ENCODE measurements around the gene TSFM. TPM values are rescaled to one million over a fixed set of nuclear protein-coding genes. Genes with fewer than 3 reads are reported as not detected.
A peak's percentile ranks its signal among the peaks of the same experiment; 100 is the strongest.

Gene TSFM
- total RNA-seq, 1 experiment from 2014 or later = 53.2 TPM

DNA sequence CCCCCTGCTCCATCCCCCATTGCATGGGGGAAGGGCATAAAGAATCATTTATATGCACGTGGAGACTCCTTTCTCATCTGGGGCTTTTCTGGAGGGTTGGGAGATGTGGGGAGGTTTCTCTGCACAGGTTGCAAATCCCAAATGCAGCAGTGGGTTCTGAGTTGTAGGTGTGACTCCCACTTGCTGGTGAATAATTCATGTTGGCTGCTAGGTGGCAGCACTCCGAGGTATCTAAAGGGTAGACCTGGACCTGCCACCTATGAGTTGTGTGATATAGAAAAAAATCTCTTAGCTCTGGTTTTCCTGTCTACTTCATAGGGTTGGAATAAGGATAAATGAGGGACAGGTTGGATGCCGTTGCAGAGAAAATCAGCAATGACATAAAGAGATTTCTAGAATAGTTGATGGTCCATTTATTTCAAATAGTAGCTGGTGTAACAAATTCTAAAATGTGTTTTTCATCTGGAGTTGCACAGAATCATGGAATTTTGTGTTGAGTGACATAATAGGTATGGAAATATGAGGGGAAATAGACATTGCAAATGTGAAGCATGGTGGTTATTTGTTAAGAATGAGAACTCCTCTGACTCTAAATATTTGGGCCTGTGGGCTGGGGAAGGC lies 23.1 kb upstream of the TSFM start:
- no peaks in the 10 kb centered on the region for H3K79me2 ChIP-seq (ENCODE audit: insufficient read depth, low read length)
- no peaks in the 10 kb centered on the region for H4K20me1 ChIP-seq (ENCODE audit: insufficient read depth)
- ChIA-PET CTCF (interaction anchor here (0.6 to 1.0 kb wide), 6 partner anchors 13 to 33 kb away, joined by 3 to 5 read pairs (median 3); partner anchors contain the start of genes EEF1AKMT3, METTL1 and TSFM), RAD21 (ENCODE audit: low non-redundant PET in 1 of 2, low total read pairs in 2 of 2, uncharacterized antibody in 2 of 2, unreplicated experiment in 2 of 2) (no interaction called here), POLR2A (interaction anchor here (0.8 kb wide), 1 partner anchor 13 kb away, joined by 3 read pairs; the partner anchor contains the start of genes EEF1AKMT3 and METTL1)
- TF ChIP-seq CTCF (IDR thresholded peaks at IDR 0.05 in 2 of 3, conservative IDR thresholded peaks at IDR 0.05 in 1 of 3; ENCODE audit: borderline replicate concordance in 1 of 3, insufficient read depth in 1 of 3, low read depth in 2 of 3, low read length in 2 of 3) (peak in 2 of 3 experiments; percentile 54 to 70; a peak in 4 of 6 replicates), JUND (IDR thresholded peaks at IDR 0.05) (no peak)
- BruUV-seq (replicated peaks) = no TSS peak
- DNase-seq (ENCODE audit: low read depth, low spot score) (no peak), ATAC-seq (peak; percentile 43)
- H3K27ac ChIP-seq (ENCODE audit: low read depth, low read length) = no peak overlapping the region
- H2AFZ ChIP-seq (ENCODE audit: low read depth, low read length, poor library complexity, severe bottlenecking) = no peak overlapping the region
- H3K4me2 ChIP-seq (ENCODE audit: low read length) = no peak overlapping the region
- no peaks in the 10 kb centered on the region for H3K27me3 ChIP-seq (ENCODE audit: insufficient read depth, low read length)
- no peak overlapping the region for H3K9ac ChIP-seq (ENCODE audit: low read length)
- no peaks in the 10 kb centered on the region for H3K9me3 ChIP-seq (ENCODE audit: control insufficient read depth in 1 of 2, insufficient read depth in 1 of 2, low read depth in 1 of 2, low read length in 2 of 2)
- H3K4me3 ChIP-seq (replicated peaks in 1 of 2; ENCODE audit: low read depth in 1 of 2, low read length in 2 of 2) = no peak overlapping the region
- H3K9me2 ChIP-seq (ENCODE audit: insufficient read depth) = no peaks in the 10 kb centered on the region
- intact Hi-C loops (cut with micrococcal nuclease) = loop anchor here (1.0 kb wide), 1 partner anchor 146 kb away; no protein-coding TSS in a partner anchor
- peaks cover 0 to 7% of the 10 kb centered on the region in 2 experiments; a peak in 2 of 4 replicates for H3K36me3 ChIP-seq (ENCODE audit: control insufficient read depth in 1 of 2, insufficient read depth in 2 of 2, low read length in 2 of 2)
- peaks cover 6 to 21% of the 10 kb centered on the region in 2 experiments for H3K4me1 ChIP-seq (ENCODE audit: control insufficient read depth in 1 of 2, insufficient read depth in 2 of 2, low read length in 2 of 2)

GRCh38 chr12:57760347-57760982 lies 22.1 kb upstream of the TSFM start:
- Histone ChIP-seq H3K4me2 (ENCODE audit: low read length) (no peak overlapping the region), H3K4me3 (replicated peaks in 1 of 2; ENCODE audit: low read depth in 1 of 2, low read length in 2 of 2) (no peak overlapping the region), H4K20me1 (ENCODE audit: insufficient read depth) (no peaks in the 10 kb centered on the region), H3K27ac (ENCODE audit: low read depth, low read length) (no peak overlapping the region), H3K9me3 (ENCODE audit: control insufficient read depth in 1 of 2, insufficient read depth in 1 of 2, low read depth in 1 of 2, low read length in 2 of 2) (no peaks in the 10 kb centered on the region), H3K9ac (ENCODE audit: low read length) (no peak overlapping the region), H3K79me2 (ENCODE audit: insufficient read depth, low read length) (no peaks in the 10 kb centered on the region), H3K36me3 (ENCODE audit: control insufficient read depth in 1 of 2, insufficient read depth in 2 of 2, low read length in 2 of 2) (peaks cover 0 to 7% of the 10 kb centered on the region in 2 experiments; a peak in 2 of 4 replicates), H3K27me3 (ENCODE audit: insufficient read depth, low read length) (no peaks in the 10 kb centered on the region), H3K4me1 (ENCODE audit: control insufficient read depth in 1 of 2, insufficient read depth in 2 of 2, low read length in 2 of 2) (peaks cover 6 to 28% of the 10 kb centered on the region in 2 experiments; a peak in 3 of 4 replicates), H2AFZ (ENCODE audit: low read depth, low read length, poor library complexity, severe bottlenecking) (no peak overlapping the region), H3K9me2 (ENCODE audit: insufficient read depth) (no peaks in the 10 kb centered on the region)
- ChIA-PET POLR2A (no interaction called here), CTCF (no interaction called here), RAD21 (ENCODE audit: low non-redundant PET in 1 of 2, low total read pairs in 2 of 2, uncharacterized antibody in 2 of 2, unreplicated experiment in 2 of 2) (no interaction called here)
- intact Hi-C loops (cut with micrococcal nuclease) = no loop called here
- DNase-seq (ENCODE audit: low read depth, low spot score) (no peak), ATAC-seq (no peak)
- no TSS peak for BruUV-seq (replicated peaks)
- TF ChIP-seq POLR2A (IDR thresholded peaks at IDR 0.05; ENCODE audit: borderline replicate concordance, extremely low read depth, insufficient read depth, insufficient read length) = no peak
- no peak for TF ChIP-seq CBX3 (IDR thresholded peaks at IDR 0.05; ENCODE audit: low read depth)
- TF ChIP-seq SRF (IDR thresholded peaks at IDR 0.05; ENCODE audit: low read depth) = no peak
- no peak for TF ChIP-seq ZNF274 (IDR thresholded peaks at IDR 0.05; ENCODE audit: low read depth, low read length)
- TF ChIP-seq SP1 (IDR thresholded peaks at IDR 0.05; ENCODE audit: low read depth) = no peak
- no peak for TF ChIP-seq FOSL1 (IDR thresholded peaks at IDR 0.05; ENCODE audit: low read depth)
- TF ChIP-seq EZH2phosphoT487 (IDR thresholded peaks at IDR 0.05; ENCODE audit: borderline replicate concordance) = no peak
- TF ChIP-seq REST (IDR thresholded peaks at IDR 0.05; ENCODE audit: low read depth) = no peak
- no peak for TF ChIP-seq CTCF (IDR thresholded peaks at IDR 0.05 in 2 of 3, conservative IDR thresholded peaks at IDR 0.05 in 1 of 3; ENCODE audit: borderline replicate concordance in 1 of 3, insufficient read depth in 1 of 3, low read depth in 2 of 3, low read length in 2 of 3)
